Adrenal gland (tissue), 12 donors: ENCODE measurements around the gene GJC2. TPM values are rescaled to one million over a fixed set of nuclear protein-coding genes. Genes with fewer than 3 reads are reported as not detected.

Experiments used
- DNase-seq, 7 donors: peaks; one replicate each; pipeline ENCODE4 v3.0.0-alpha.2; 2019 to 2020
- H3K27ac ChIP-seq, 5 donors: fragments of 200-600 bp; sonication (generic) in 4 of 5; 1 replicate in 3 of 5; 2 replicates in 2 of 5; pipeline versions ENCODE4 v1.5.1 to v1.8.0; 2016 to 2020; ENCODE audit warnings: mild to moderate bottlenecking in 1 of 5
- H3K27me3 ChIP-seq: fragments of 200-600 bp; 2 replicates; pipeline ENCODE4 v1.8.0; 2021
- H3K36me3 ChIP-seq, 2 donors: fragments of 200-600 bp; replicated peaks in 1 of 2; 1 replicate in 1 of 2; 2 replicates in 1 of 2; pipeline versions ENCODE4 v1.5.1 to v1.8.0; 2018 to 2022
- H3K4me1 ChIP-seq, 2 donors: fragments of 200-600 bp; replicated peaks in 1 of 2; 1 replicate in 1 of 2; 2 replicates in 1 of 2; pipeline versions ENCODE4 v1.5.1 to v1.8.0; 2018 to 2021
- H3K4me3 ChIP-seq, 4 donors: fragments of 200-600 bp; sonication (generic) in 3 of 4; one replicate each; pipeline ENCODE4 v1.5.1; 2016 to 2018
- H3K9me3 ChIP-seq, 3 donors: fragments of 200-600 bp; sonication (generic) in 1 of 3; replicated peaks in 1 of 3; 1 replicate in 2 of 3; 2 replicates in 1 of 3; pipeline versions ENCODE4 v1.5.1 to v1.8.0; 2016 to 2021
- CTCF ChIP-seq, 6 experiments: fragments of 450-650 bp in 4 of 6; fragments of 200-600 bp in 2 of 6; sonication (generic) in 1 of 6; IDR thresholded peaks; 1 replicate in 5 of 6; 2 replicates in 1 of 6; pipeline versions ENCODE4 v1.5.1 to v1.8.0; 2016 to 2021; ENCODE audit warnings: antibody characterized with exemption in 6 of 6, mild to moderate bottlenecking in 2 of 6, moderate library complexity in 1 of 6
- POLR2A ChIP-seq, 2 donors: fragments of 450-650 bp; IDR thresholded peaks; one replicate each; pipeline ENCODE4 v1.6.1; 2017; ENCODE audit warnings: antibody characterized with exemption in 2 of 2, mild to moderate bottlenecking in 2 of 2, moderate library complexity in 1 of 2
- WGBS, 4 donors: extraction: QIAGEN DNeasy Blood & Tissue Kit in 2 of 4; methylation state at CpG; one replicate each; pipeline versions ENCODE4 v1.1.5 to v1.1.7; 2013 to 2017; 5-methylcytosine and 5-hydroxymethylcytosine counted together
- intact Hi-C, 2 donors: fragments of 100-400 bp; cut with DNase I; formaldehyde crosslinking; loops; one replicate each; pipeline versions ENCODE4 v1.14.1 to v1.15.0; 2022 to 2023
- polyA plus RNA-seq, 3 donors: library from polyadenylated mRNA; stranded (reverse); fragments of 200-250 nt in 2 of 3; fragments of 350-450 nt in 1 of 3; fragmentation: Illumina TruSeq in 1 of 3; extraction: RNeasy Lipid Tissue Mini Kit (QIAGEN cat#74804) in 1 of 3; gene quantifications; one replicate each; pipeline ENCODE4 v1.2.3, GENCODE V29; 2013 to 2014
- total RNA-seq, 9 donors: library from RNA; depleted of rRNA in 4 of 9; stranded (reverse); fragments of >200 nt in 4 of 9; fragments of 120-200 nt in 1 of 9; fragmentation: NEBNext Ultra II Directional in 1 of 9; extraction: Animal tissue kit (Norgen Biotek cat#: 25700) in 1 of 9; gene quantifications; one replicate each; pipeline versions ENCODE4 v1.1.0 to v1.2.4, GENCODE V29; 2013 to 2023
- donor health status: healthy with polysubstance abuse.
- donor health status: Bipolar disorder and iron deficiency.
- donor health status: DM: yes; HTN: yes; CAD: no.
- donor health status: DM: no; HTN: no; CAD: no.
- donor health status: DM: no; HTN: no; CAD: no.
- donor health status: DM: yes; HTN: yes; CAD: no.

The GJC2 gene
- total and polyA plus RNA-seq, 12 donors = 0.05 to 4.1 (median 1.3) TPM

GRCh38 chr1:228112167-228112566, 37.6 kb upstream of the GJC2 start:
- Histone ChIP-seq H3K4me3 (no peak overlapping the region), H3K27ac (no peak overlapping the region), H3K9me3 (no peaks in the 10 kb centered on the region), H3K27me3 (no peaks in the 10 kb centered on the region), H3K36me3 (peaks cover 0 to 6% of the 10 kb centered on the region in 2 donors), H3K4me1 (peaks cover 8 to 32% of the 10 kb centered on the region in 2 donors)
- TF ChIP-seq CTCF (IDR thresholded peaks at IDR 0.05) (no peak), POLR2A (IDR thresholded peaks at IDR 0.05) (no peak)
- no peak for DNase-seq
- intact Hi-C loops = no loop called here
- 90 to 92% (median 92%) methylated on average over 7 of the region's 7 CpGs for whole genome bisulfite sequencing, 4 donors

GRCh38 chr1:228112617-228113016, 37.1 kb upstream of the GJC2 start:
- no peaks in the 10 kb centered on the region for H3K9me3 ChIP-seq
- no peaks in the 10 kb centered on the region for H3K27me3 ChIP-seq
- no peak for TF ChIP-seq POLR2A (IDR thresholded peaks at IDR 0.05)
- no peak for TF ChIP-seq CTCF (IDR thresholded peaks at IDR 0.05)
- intact Hi-C loops = no loop called here
- no peak overlapping the region for H3K27ac ChIP-seq
- H3K36me3 ChIP-seq = peaks cover 0 to 1% of the 10 kb centered on the region in 2 donors
- 90 to 95% (median 92%) methylated on average over 1 of the region's 1 CpG for WGBS, 4 donors
- DNase-seq = no peak
- H3K4me1 ChIP-seq = peaks cover 8 to 30% of the 10 kb centered on the region in 2 donors
- no peak overlapping the region for H3K4me3 ChIP-seq

- Histone ChIP-seq H3K27ac (peak overlapping the region in 3 of 5 donors; percentile 27 to 51 (median 31)), H3K4me3 (peak overlapping the region in 1 of 4 donors; percentile 4), H3K36me3 (no peaks in the 10 kb centered on the region), H3K9me3 (no peaks in the 10 kb centered on the region), H3K27me3 (no peaks in the 10 kb centered on the region), H3K4me1 (peaks cover 0 to 19% of the 10 kb centered on the region in 2 donors)
- intact Hi-C loops = no loop called here
- TF ChIP-seq CTCF (IDR thresholded peaks at IDR 0.05) = no peak
- no peak for TF ChIP-seq POLR2A (IDR thresholded peaks at IDR 0.05)
- no peak for DNase-seq
- WGBS, 4 donors = 47 to 62% (median 54%) methylated on average over 3 of the region's 3 CpGs
Observed at GRCh38 chr1:228114827-228115226, 34.9 kb upstream of the GJC2 start.

GRCh38 chr1:228117335-228117734, 32.4 kb upstream of the GJC2 start:
- intact Hi-C loops = no loop called here
- 91 to 97% (median 95%) methylated on average over 4 of the region's 4 CpGs for WGBS, 4 donors
- H3K27me3 ChIP-seq = no peaks in the 10 kb centered on the region
- H3K36me3 ChIP-seq = no peaks in the 10 kb centered on the region
- peaks cover 0 to 11% of the 10 kb centered on the region in 2 donors for H3K4me1 ChIP-seq
- DNase-seq = no peak
- H3K9me3 ChIP-seq = no peaks in the 10 kb centered on the region
- no peak overlapping the region for H3K4me3 ChIP-seq
- no peak for TF ChIP-seq POLR2A (IDR thresholded peaks at IDR 0.05)
- TF ChIP-seq CTCF (IDR thresholded peaks at IDR 0.05) = no peak
- no peak overlapping the region for H3K27ac ChIP-seq
